Activated T-helper 17 cell treated with anti-CD3 and anti-CD28 coated beads, Interleukin-2, amount 50 U/mL, for 72 hours (primary cell): ENCODE measurements around the gene FBXO2. TPM values are rescaled to one million over a fixed set of nuclear protein-coding genes. Genes with fewer than 3 reads are reported as not detected.

Experiments
- ATAC-seq: fragments of 150-1000 bp; cut with Tn5 transposase; replicated peaks from 2 replicates; pipeline ENCODE4 v1.10.0; 2021; ENCODE audit warnings: mild to moderate bottlenecking, moderate library complexity
- H3K27ac Mint-ChIP-seq: one replicate; pipeline ENCODE4 v1.8.0; 2022; ENCODE audit warnings: mixed read lengths
- H3K27me3 Mint-ChIP-seq: one replicate; pipeline ENCODE4 v1.8.0; 2022; ENCODE audit warnings: mixed read lengths
- H3K36me3 Mint-ChIP-seq: one replicate; pipeline ENCODE4 v1.8.0; 2022; ENCODE audit warnings: low read depth, mild to moderate bottlenecking, mixed read lengths
- H3K4me1 Mint-ChIP-seq: one replicate; pipeline ENCODE4 v1.8.0; 2022; ENCODE audit warnings: mixed read lengths
- H3K4me3 Mint-ChIP-seq: one replicate; pipeline ENCODE4 v1.8.0; 2022; ENCODE audit warnings: mild to moderate bottlenecking, mixed read lengths
- H3K9me3 Mint-ChIP-seq: one replicate; pipeline ENCODE4 v1.8.0; 2022; ENCODE audit warnings: mixed read lengths
- total RNA-seq, 2 donors: library from RNA; stranded (reverse); gene quantifications; one replicate each; pipeline ENCODE4 v1.2.3, GENCODE V29; 2022

FBXO2 gene
- total RNA-seq, 2 donors from 2014 or later: 1.3 to 4.0 TPM

GRCh38 chr1:11690397-11691301 lies 36.4 kb upstream of the FBXO2 start:
- Mint-ChIP-seq H3K27ac (no peak overlapping the region), H3K36me3 (no peaks in the 10 kb centered on the region), H3K27me3 (peaks cover 37% of the 10 kb centered on the region)

DNA sequence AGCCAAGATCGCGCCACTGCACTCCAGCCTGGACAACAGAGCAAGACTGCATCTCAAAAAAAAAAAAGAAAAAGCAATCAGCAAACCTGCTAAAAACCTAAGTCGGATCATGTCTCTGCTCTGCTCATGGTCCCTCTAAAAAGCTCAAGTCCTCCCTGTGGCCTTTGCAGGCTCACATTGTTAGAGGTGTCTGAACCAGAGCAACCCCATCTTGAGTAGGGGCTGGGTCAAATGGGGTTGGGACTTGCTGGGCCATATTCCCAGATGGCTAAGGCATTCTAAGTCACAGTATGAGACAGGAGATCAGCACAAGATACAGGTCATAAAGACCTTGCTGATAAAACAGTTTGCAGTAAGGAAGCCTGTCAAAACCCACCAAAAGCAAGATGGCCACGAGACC lies 34.3 kb upstream of the FBXO2 start:
- Mint-ChIP-seq H3K9me3 (no peaks in the 10 kb centered on the region), H3K4me3 (no peak overlapping the region), H3K27me3 (peaks cover 31% of the 10 kb centered on the region), H3K27ac (no peak overlapping the region), H3K36me3 (no peaks in the 10 kb centered on the region), H3K4me1 (peaks cover 15% of the 10 kb centered on the region)
- no peak for ATAC-seq

More at GRCh38 chr1:11690397-11691301, 36.4 kb upstream of the FBXO2 start:
- H3K4me3 Mint-ChIP-seq: peak overlapping the region; percentile 25
- peaks cover 19% of the 10 kb centered on the region for H3K4me1 Mint-ChIP-seq
- H3K9me3 Mint-ChIP-seq: no peaks in the 10 kb centered on the region
- ATAC-seq: no peak

DNA sequence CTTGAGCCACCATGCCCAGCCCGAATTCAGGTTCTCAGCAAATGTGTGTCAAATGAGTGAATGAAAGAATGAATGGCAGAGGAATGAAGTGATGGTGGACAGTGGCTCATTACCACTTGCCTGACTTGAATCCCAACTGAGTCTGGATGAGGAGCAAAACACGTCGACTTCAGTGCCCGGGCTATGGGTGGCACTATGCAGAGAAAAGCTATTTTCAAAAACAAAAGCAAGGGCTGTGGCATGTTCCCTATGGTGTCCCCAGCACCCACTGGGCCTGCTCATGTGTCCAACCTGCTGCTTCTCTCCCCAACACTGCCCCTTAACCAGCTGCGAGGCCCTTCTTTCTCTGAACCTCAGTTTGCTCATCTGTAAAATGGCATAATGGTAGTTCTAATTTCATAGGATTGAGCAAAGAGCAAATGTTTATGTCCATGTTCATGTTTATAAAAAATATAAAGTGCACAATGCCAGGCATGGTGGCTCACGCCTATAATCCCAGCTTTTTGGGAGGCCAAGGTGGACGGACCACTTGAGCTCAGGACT lies 31.1 kb upstream of the FBXO2 start:
- Mint-ChIP-seq H3K36me3 (no peaks in the 10 kb centered on the region), H3K27me3 (peaks cover 16% of the 10 kb centered on the region), H3K4me1 (peaks cover 2% of the 10 kb centered on the region), H3K27ac (no peak overlapping the region), H3K9me3 (no peaks in the 10 kb centered on the region), H3K4me3 (no peak overlapping the region)
- no peak for ATAC-seq

GRCh38 chr1:11684070-11684469 lies 29.8 kb upstream of the FBXO2 start:
- no peak for ATAC-seq
- no peaks in the 10 kb centered on the region for H3K36me3 Mint-ChIP-seq

GRCh38 chr1:11682799-11683198 lies 28.6 kb upstream of the FBXO2 start:
- peaks cover 2% of the 10 kb centered on the region for H3K27me3 Mint-ChIP-seq
- H3K4me3 Mint-ChIP-seq: no peak overlapping the region
- ATAC-seq: no peak
- no peak overlapping the region for H3K27ac Mint-ChIP-seq
- no peaks in the 10 kb centered on the region for H3K9me3 Mint-ChIP-seq
- peaks cover 10% of the 10 kb centered on the region for H3K36me3 Mint-ChIP-seq
- no peaks in the 10 kb centered on the region for H3K4me1 Mint-ChIP-seq

More at GRCh38 chr1:11684070-11684469, 29.8 kb upstream of the FBXO2 start:
- H3K4me3 Mint-ChIP-seq: no peak overlapping the region
- no peaks in the 10 kb centered on the region for H3K9me3 Mint-ChIP-seq
- no peaks in the 10 kb centered on the region for H3K4me1 Mint-ChIP-seq
- no peak overlapping the region for H3K27ac Mint-ChIP-seq
- peaks cover 9% of the 10 kb centered on the region for H3K27me3 Mint-ChIP-seq

DNA sequence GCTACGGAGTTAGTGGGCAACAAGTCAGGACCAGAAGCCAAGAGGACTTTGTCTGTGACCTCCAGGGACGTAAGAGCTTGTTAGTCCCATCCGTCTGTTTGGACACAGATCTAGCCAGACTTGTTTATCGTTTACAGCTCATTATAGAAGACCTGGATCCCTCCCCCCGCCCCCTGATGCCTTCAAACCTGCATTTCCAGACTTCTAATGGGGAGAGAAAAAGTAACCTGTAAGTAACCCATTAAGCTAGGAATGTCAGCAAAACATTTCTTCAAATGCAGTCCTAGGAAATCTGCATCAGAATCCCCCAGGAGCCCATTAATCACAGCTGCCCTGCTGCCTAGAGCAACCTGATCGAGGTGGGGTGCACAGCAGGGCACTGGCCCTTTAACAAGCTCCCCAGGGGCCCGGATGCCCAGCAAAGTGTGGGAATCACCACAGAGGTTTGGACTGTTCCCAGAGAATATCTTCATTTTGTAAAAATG lies 28.1 kb upstream of the FBXO2 start:
- Mint-ChIP-seq H3K4me1 (no peaks in the 10 kb centered on the region), H3K9me3 (no peaks in the 10 kb centered on the region), H3K27me3 (no peaks in the 10 kb centered on the region), H3K4me3 (peak overlapping the region; percentile 86), H3K36me3 (peaks cover 10% of the 10 kb centered on the region), H3K27ac (no peak overlapping the region)
- no peak for ATAC-seq

DNA sequence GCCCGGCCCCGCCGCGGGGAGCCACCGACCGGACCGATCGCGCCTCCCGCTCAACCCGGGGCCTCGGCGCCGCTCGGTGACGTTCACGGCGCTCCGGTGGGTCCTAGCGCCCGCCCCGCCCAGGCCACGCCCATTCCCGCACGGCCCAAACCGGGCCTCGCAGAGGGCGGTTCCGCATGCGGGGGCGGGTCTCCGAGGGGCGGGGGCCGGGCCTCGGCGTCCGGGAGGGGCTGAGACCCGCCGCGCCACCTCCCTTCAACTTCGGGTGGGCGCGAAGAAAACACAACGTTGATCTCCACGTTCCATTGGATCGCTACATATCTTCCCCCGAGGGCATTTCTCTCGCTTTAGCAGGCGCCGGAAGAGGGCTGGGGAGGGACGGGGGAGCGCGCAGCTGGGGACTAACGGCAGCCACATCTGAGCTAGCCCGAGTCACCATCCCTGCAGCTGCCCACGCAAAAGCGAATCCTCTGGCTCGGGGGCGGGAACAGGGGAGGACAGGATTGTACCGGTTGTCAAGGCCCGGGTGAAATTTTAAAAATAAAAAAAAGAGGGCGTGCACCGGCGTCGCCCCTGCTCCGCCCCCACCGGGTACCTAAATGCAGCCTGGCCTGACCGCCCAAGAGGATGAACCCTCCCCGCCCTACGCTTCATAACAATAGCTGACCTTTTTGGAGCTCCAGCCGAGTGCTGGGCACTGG lies 27.0 kb upstream of the FBXO2 start, which contains the start of gene MAD2L2:
TSS of gene MAD2L2 (minus strand) at position 78 of the 701 bp plus-strand sequence. CDS start 547 bp downstream, outside the sequence.
- H3K27ac Mint-ChIP-seq: peak within 1 kb of the TSS; percentile 82
- H3K9me3 Mint-ChIP-seq: no peaks in the 10 kb centered on the region
- no peaks in the 10 kb centered on the region for H3K27me3 Mint-ChIP-seq
- peaks cover 10% of the 10 kb centered on the region for H3K36me3 Mint-ChIP-seq
- peak; percentile 92 for ATAC-seq
- H3K4me3 Mint-ChIP-seq: peak within 1 kb of the TSS; percentile 86
- H3K4me1 Mint-ChIP-seq: no peaks in the 10 kb centered on the region

DNA sequence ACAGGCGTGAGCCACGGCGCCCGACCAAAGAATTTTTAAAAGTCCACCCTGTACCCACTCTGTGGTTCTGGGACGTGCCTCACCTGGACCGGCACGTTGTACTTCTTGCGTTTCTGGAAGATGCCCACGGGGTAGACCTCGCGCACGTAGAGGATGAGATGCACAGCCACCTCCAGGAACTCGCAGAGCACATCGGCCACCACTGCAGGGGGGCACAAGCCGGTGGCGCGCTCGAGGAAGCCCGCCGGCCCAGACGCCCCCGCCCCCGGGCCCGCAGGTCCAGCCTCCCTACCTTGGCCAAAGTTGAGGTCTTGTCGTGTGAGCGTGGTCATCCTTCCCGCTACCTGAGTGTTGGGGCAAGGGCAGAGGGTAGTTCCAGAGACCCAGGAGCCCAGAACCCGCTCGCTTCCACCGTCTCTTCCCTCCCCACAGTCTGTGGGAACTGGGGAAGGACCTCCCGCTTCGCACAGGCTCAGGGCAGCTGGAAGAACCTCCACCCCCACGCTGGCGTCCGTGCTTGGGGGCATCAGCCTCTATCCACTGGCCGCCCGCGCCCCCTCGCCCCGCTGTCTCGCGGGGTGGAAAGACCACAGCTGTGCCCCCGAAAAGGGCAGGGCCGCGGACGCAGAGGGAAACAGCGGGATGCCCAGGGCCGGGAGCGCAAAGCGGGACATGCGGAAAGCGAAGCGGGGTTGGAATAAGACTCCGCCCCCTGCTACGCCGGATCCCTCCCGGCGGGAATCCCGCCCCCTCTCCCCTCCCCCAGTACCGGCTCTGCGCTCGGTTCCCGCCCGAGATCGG lies 26.2 kb upstream of the FBXO2 start:
- Mint-ChIP-seq H3K27ac (peak overlapping the region; percentile 71), H3K27me3 (no peaks in the 10 kb centered on the region), H3K9me3 (no peaks in the 10 kb centered on the region), H3K4me3 (peak overlapping the region; percentile 86), H3K4me1 (no peaks in the 10 kb centered on the region), H3K36me3 (peaks cover 17% of the 10 kb centered on the region)
- peak; percentile 20 for ATAC-seq

GRCh38 chr1:11678442-11678841 lies 24.2 kb upstream of the FBXO2 start:
- Mint-ChIP-seq H3K27ac (no peak overlapping the region), H3K4me1 (no peaks in the 10 kb centered on the region), H3K4me3 (no peak overlapping the region), H3K27me3 (no peaks in the 10 kb centered on the region), H3K36me3 (peaks cover 35% of the 10 kb centered on the region), H3K9me3 (no peaks in the 10 kb centered on the region)
- ATAC-seq: no peak

- no peaks in the 10 kb centered on the region for H3K4me1 Mint-ChIP-seq
- H3K36me3 Mint-ChIP-seq: peaks cover 46% of the 10 kb centered on the region
- no peak overlapping the region for H3K27ac Mint-ChIP-seq
- no peaks in the 10 kb centered on the region for H3K27me3 Mint-ChIP-seq
- H3K9me3 Mint-ChIP-seq: no peaks in the 10 kb centered on the region
- ATAC-seq: no peak
- H3K4me3 Mint-ChIP-seq: no peak overlapping the region
These were observed 22.3 kb upstream of the FBXO2 start for GRCh38 chr1:11676386-11677103.

DNA sequence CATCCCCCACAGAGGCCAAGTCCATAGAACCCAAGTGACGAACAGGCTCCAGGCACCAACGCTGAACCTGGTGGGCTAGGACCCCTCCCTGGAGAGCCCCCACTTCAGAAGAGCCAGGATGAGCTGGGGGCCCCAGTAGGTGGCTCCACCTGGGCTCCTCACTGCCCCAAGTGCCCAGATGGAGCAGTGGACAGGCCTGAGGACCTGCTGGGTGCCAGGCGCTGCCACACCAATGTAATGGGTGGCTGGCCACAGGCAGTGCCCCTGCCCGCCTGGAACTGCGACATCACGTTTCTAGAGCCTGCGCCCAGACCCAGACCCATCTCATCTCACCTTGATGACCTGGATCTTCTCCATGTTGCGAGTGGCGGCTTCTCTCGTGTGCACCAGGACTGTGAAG lies 21.1 kb upstream of the FBXO2 start:
- H3K27ac Mint-ChIP-seq: no peak overlapping the region
- no peaks in the 10 kb centered on the region for H3K4me1 Mint-ChIP-seq

DNA sequence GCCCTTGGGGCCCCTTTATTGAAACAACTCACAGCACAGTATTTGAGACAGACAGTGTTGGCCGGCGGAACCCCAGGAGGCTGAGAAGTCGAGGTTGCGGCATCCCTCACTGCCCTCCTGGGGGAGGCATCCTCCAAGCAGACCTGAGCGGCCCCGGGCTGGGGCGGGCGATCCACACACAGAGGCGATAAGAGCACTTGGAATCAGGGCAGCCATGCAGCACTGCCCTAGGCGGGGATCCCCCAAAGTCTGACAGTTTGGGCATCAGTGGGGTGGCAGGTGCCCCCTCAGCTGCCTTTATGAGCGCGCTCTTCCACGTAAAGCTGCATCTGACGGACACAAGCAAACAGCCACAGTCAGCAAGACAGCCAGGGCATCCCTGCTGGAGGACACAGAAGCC lies 20.3 kb upstream of the FBXO2 start:
- no peaks in the 10 kb centered on the region for H3K9me3 Mint-ChIP-seq
- H3K27me3 Mint-ChIP-seq: no peaks in the 10 kb centered on the region
- no peak overlapping the region for H3K27ac Mint-ChIP-seq
- no peak for ATAC-seq
- peaks cover 50% of the 10 kb centered on the region for H3K36me3 Mint-ChIP-seq
- H3K4me1 Mint-ChIP-seq: no peaks in the 10 kb centered on the region
- no peak overlapping the region for H3K4me3 Mint-ChIP-seq

More for the DNA sequence above, 21.1 kb upstream of the FBXO2 start:
- no peak overlapping the region for H3K4me3 Mint-ChIP-seq
- ATAC-seq: no peak
- H3K36me3 Mint-ChIP-seq: peaks cover 47% of the 10 kb centered on the region
- no peaks in the 10 kb centered on the region for H3K27me3 Mint-ChIP-seq
- no peaks in the 10 kb centered on the region for H3K9me3 Mint-ChIP-seq

- peaks cover 44% of the 10 kb centered on the region for H3K36me3 Mint-ChIP-seq
- H3K4me1 Mint-ChIP-seq: no peaks in the 10 kb centered on the region
- no peaks in the 10 kb centered on the region for H3K27me3 Mint-ChIP-seq
- no peak overlapping the region for H3K27ac Mint-ChIP-seq
- ATAC-seq: no peak
- no peaks in the 10 kb centered on the region for H3K9me3 Mint-ChIP-seq
- H3K4me3 Mint-ChIP-seq: no peak overlapping the region
These were observed 19.0 kb upstream of the FBXO2 start for GRCh38 chr1:11673089-11673769.
